ENCODE data around the gene BCL3. TPM values are rescaled to one million over a fixed set of nuclear protein-coding genes. Genes with fewer than 3 reads are reported as not detected.
A peak's percentile ranks its signal among the peaks of the same experiment; 100 is the strongest.

The BCL3 gene
- total and polyA plus RNA-seq, 2 experiments from 2014 or later = 11.3 to 24.6 TPM

DNA sequence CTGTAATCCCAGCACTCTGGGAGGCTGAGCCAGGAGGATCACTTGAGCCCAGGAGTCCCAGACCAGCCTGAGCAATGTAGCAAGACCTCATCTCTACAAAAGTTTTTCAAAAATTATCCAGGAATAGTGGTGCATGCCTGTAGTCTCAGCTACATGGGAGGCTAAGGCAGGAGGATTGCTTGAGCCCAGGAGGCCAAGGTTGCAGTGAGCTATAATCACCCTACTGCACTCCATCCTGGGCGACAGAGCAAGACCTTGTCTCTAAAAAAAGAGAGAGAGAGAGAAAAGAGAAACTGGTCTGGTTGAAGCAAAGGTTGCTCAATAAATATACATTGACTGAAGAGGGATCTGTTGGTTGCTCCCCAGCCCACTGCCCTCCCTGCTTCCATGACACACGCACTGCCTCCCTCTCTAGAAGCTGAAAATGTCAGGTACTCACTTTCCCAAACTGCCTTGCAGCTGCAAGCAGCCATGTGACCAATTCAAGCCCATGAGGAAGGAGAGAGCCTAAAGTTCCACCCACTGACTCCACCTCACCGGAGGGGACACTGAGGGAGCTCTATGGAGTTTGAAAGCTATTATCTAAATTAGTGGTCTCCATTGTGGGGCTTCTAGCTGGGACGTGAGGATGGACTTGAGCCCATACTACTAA lies 35.5 kb upstream of the BCL3 start:
- Histone ChIP-seq H3K36me3 (ENCODE audit: low read depth) (no peaks in the 10 kb centered on the region), H3K4me3 (no peak overlapping the region), H4K20me1 (ENCODE audit: insufficient read depth) (no peaks in the 10 kb centered on the region), H3K9me3 (ENCODE audit: low read depth) (no peaks in the 10 kb centered on the region), H3K27me3 (replicated peaks; ENCODE audit: insufficient read depth) (no peaks in the 10 kb centered on the region), H3F3A (ENCODE audit: insufficient read depth) (no peaks in the 10 kb centered on the region), H3K9me2 (ENCODE audit: insufficient read depth) (no peaks in the 10 kb centered on the region), H3K27ac (no peak overlapping the region), H3K9ac (no peak overlapping the region), H3K79me2 (ENCODE audit: insufficient read depth) (no peaks in the 10 kb centered on the region), H2AFZ (no peak overlapping the region), H3K4me2 (ENCODE audit: unreplicated experiment) (no peak overlapping the region), H3K4me1 (ENCODE audit: insufficient read depth) (no peaks in the 10 kb centered on the region)
- 20 to 29% methylated on average over 4 of the region's 4 CpGs for WGBS, 2 experiments (ENCODE audit: low coverage in 1 of 2, low lambda C conversion rate in 2 of 2, missing lambda C conversion rate in 2 of 2)
- in situ Hi-C loops (cut with MboI) = no loop called here
- peak; percentile 23 for DNase-seq
- TF ChIP-seq EZH2phosphoT487 (IDR thresholded peaks at IDR 0.05; ENCODE audit: insufficient read depth, low read depth) = no peak
- TF ChIP-seq EZH2 (IDR thresholded peaks at IDR 0.05; ENCODE audit: insufficient read depth, poor library complexity, severe bottlenecking) = no peak

DNA sequence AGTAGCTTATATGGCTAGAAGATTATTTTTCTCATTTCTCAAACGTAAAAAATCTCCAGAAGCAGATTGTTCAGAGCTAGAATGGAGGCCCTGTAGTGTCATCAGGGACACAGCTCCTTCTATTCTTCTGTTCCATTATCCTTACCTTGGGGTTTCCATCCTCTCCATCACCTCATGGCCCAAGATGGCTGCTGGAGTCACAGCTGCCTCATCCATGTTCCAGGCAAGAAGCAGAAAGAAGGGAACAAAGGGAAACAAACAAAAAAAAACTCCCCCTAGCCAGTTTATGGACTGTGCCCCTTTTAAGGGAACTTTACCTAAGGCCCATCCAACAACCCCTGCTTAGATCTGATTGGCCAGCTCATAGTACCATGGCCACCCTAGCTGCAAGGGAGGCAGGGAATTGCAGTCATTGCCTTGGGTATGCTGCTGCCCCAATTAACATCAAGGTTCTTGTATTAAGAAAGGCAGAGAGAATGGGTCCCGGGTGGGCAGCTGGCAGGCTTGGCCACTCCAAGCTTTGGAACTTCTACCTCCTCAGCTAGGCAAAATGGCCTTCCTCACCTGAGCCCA lies 33.8 kb upstream of the BCL3 start:
- H3F3A ChIP-seq (ENCODE audit: insufficient read depth) = no peaks in the 10 kb centered on the region
- in situ Hi-C loops (cut with MboI) = no loop called here
- H3K27ac ChIP-seq = no peak overlapping the region
- no peaks in the 10 kb centered on the region for H4K20me1 ChIP-seq (ENCODE audit: insufficient read depth)
- no peaks in the 10 kb centered on the region for H3K79me2 ChIP-seq (ENCODE audit: insufficient read depth)
- H2AFZ ChIP-seq = no peak overlapping the region
- no peak overlapping the region for H3K4me3 ChIP-seq
- H3K4me1 ChIP-seq (ENCODE audit: insufficient read depth) = peaks cover 10% of the 10 kb centered on the region; the same call in 1 of the 2 replicates
- H3K9me2 ChIP-seq (ENCODE audit: insufficient read depth) = no peaks in the 10 kb centered on the region
- no peaks in the 10 kb centered on the region for H3K36me3 ChIP-seq (ENCODE audit: low read depth)
- no peak overlapping the region for H3K4me2 ChIP-seq (ENCODE audit: unreplicated experiment)
- no peak overlapping the region for H3K9ac ChIP-seq
- no peaks in the 10 kb centered on the region for H3K9me3 ChIP-seq (ENCODE audit: low read depth)
- no peak for DNase-seq
- no peaks in the 10 kb centered on the region for H3K27me3 ChIP-seq (replicated peaks; ENCODE audit: insufficient read depth)
- 33 to 37% methylated on average over 2 of the region's 2 CpGs for WGBS, 2 experiments (ENCODE audit: low coverage in 1 of 2, low lambda C conversion rate in 2 of 2, missing lambda C conversion rate in 2 of 2)
- no peak for TF ChIP-seq EZH2 (IDR thresholded peaks at IDR 0.05; ENCODE audit: insufficient read depth, poor library complexity, severe bottlenecking)
- TF ChIP-seq EZH2phosphoT487 (IDR thresholded peaks at IDR 0.05; ENCODE audit: insufficient read depth, low read depth) = no peak

DNA sequence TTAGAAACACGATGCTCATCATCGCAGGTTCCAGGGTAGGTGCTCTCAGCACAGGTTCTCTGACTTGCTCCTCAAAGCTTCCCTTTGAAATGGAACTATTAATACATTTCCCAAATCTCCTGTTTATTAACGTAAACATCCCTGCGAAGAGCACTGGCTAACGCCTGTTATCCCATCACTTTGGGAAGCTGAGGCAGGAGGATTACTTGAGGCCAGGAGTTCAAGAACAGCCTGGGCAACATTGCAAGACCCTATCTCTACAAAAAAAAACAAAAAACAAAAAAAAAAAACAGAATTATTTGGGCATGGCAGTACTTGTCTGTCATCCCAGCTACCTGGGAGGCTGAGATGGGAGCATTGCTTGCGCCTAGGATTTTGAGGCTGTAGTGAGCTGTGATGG lies 30.9 kb upstream of the BCL3 start:
- H3K27me3 ChIP-seq (replicated peaks; ENCODE audit: insufficient read depth) = no peaks in the 10 kb centered on the region
- in situ Hi-C loops (cut with MboI) = no loop called here
- H3K79me2 ChIP-seq (ENCODE audit: insufficient read depth) = no peaks in the 10 kb centered on the region
- no peaks in the 10 kb centered on the region for H3K9me2 ChIP-seq (ENCODE audit: insufficient read depth)
- H4K20me1 ChIP-seq (ENCODE audit: insufficient read depth) = no peaks in the 10 kb centered on the region
- H3K4me2 ChIP-seq (ENCODE audit: unreplicated experiment) = no peak overlapping the region
- TF ChIP-seq EZH2 (IDR thresholded peaks at IDR 0.05; ENCODE audit: insufficient read depth, poor library complexity, severe bottlenecking) (no peak), EZH2phosphoT487 (IDR thresholded peaks at IDR 0.05; ENCODE audit: insufficient read depth, low read depth) (no peak)
- no peak overlapping the region for H3K27ac ChIP-seq
- 92 to 93% methylated on average over 6 of the region's 6 CpGs for WGBS, 2 experiments (ENCODE audit: low coverage in 1 of 2, low lambda C conversion rate in 2 of 2, missing lambda C conversion rate in 2 of 2)
- H3F3A ChIP-seq (ENCODE audit: insufficient read depth) = no peaks in the 10 kb centered on the region
- no peaks in the 10 kb centered on the region for H3K36me3 ChIP-seq (ENCODE audit: low read depth)
- no peak overlapping the region for H2AFZ ChIP-seq
- H3K4me1 ChIP-seq (ENCODE audit: insufficient read depth) = peaks cover 10% of the 10 kb centered on the region; the same call in 1 of the 2 replicates
- H3K4me3 ChIP-seq = no peak overlapping the region
- no peak overlapping the region for H3K9ac ChIP-seq
- no peak for DNase-seq
- H3K9me3 ChIP-seq (ENCODE audit: low read depth) = no peaks in the 10 kb centered on the region

DNA sequence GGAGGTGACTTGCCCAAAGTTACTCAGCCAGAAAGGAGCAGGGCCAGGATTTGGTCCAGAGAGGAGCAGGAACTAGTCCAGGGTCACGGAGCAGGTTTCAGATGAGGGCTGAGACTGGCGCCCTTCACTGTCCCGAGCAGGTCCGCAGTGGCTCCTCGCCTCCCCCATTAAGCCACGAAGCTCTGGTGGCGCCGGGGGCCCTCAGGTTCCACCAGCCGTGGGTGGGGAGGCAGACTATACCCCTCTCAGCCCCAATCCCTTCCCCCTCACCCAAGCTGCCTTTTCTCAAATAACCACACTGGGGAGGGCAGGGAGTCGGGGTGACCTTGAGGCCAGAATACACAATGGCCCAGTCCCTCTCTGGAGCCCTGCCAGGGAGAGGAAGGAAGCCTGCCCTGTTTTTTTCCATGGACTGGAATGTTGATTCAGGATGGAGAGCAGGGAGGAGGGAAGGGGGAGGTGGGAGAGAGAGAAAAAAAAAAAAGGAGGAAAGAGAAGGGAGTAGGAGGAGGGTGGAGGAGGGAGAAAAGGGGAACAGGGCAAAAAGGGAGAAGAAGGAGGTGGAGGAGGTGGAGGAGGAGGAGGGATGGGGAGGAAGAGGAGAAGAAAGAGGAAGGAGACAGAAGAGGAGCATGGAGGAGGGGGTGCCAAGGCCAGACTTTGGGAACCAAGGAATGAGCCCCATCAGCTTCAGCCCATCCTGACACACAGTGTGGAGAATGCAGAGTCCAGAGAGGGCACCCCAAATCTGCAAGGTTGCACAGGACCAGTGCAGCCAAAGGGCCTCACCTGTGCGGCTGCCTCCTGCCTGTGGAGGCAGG lies 29.9 kb upstream of the BCL3 start:
- no peak for TF ChIP-seq EZH2phosphoT487 (IDR thresholded peaks at IDR 0.05; ENCODE audit: insufficient read depth, low read depth)
- H3K27ac ChIP-seq = no peak overlapping the region
- no peak for DNase-seq
- H3K9me3 ChIP-seq (ENCODE audit: low read depth) = no peaks in the 10 kb centered on the region
- no peak overlapping the region for H3K4me3 ChIP-seq
- H3K9me2 ChIP-seq (ENCODE audit: insufficient read depth) = no peaks in the 10 kb centered on the region
- H2AFZ ChIP-seq = peak overlapping the region; percentile 70
- H3F3A ChIP-seq (ENCODE audit: insufficient read depth) = no peaks in the 10 kb centered on the region
- no peak overlapping the region for H3K9ac ChIP-seq
- H3K36me3 ChIP-seq (ENCODE audit: low read depth) = no peaks in the 10 kb centered on the region
- in situ Hi-C loops (cut with MboI) = no loop called here
- H4K20me1 ChIP-seq (ENCODE audit: insufficient read depth) = no peaks in the 10 kb centered on the region
- peaks cover 10% of the 10 kb centered on the region; the same call in 1 of the 2 replicates for H3K4me1 ChIP-seq (ENCODE audit: insufficient read depth)
- no peak overlapping the region for H3K4me2 ChIP-seq (ENCODE audit: unreplicated experiment)
- H3K79me2 ChIP-seq (ENCODE audit: insufficient read depth) = no peaks in the 10 kb centered on the region
- WGBS, 2 experiments (ENCODE audit: low coverage in 1 of 2, low lambda C conversion rate in 2 of 2, missing lambda C conversion rate in 2 of 2) = 46 to 50% methylated on average over 10 to 11 of the region's 11 CpGs
- no peaks in the 10 kb centered on the region for H3K27me3 ChIP-seq (replicated peaks; ENCODE audit: insufficient read depth)

All from GM23248 (cell line).